Skin of body (tissue), 2 donors: ENCODE results near the gene STX11. TPM values are rescaled to one million over a fixed set of nuclear protein-coding genes. Genes with fewer than 3 reads are reported as not detected.

ENCODE experiments used
- DNase-seq: peaks from one replicate; lab custom pipeline; 2025; lab: John Stamatoyannopoulos, UW
- total RNA-seq: library from RNA; depleted of rRNA; stranded (reverse); fragments of >200 nt; gene quantifications from one replicate; pipeline ENCODE4 v1.2.3, GENCODE V29; 2014

The STX11 gene
- total RNA-seq, 1 donor from 2014 or later, result 5.9 TPM

- no peak for DNase-seq
Observed at GRCh38 chr6:144214622-144215401, 64.5 kb downstream of the STX11 start.

GRCh38 chr6:144215402-144215931 lies 65.2 kb downstream of the STX11 start:
- DNase-seq, result peak; percentile 43

- DNase-seq, result peak; percentile 98
Observed at GRCh38 chr6:144215932-144216667, 65.8 kb downstream of the STX11 start.

GRCh38 chr6:144216668-144217218 lies 66.4 kb downstream of the STX11 start:
- peak; percentile 56 for DNase-seq

- no peak for DNase-seq
Observed at GRCh38 chr6:144217264-144217663, 66.9 kb downstream of the STX11 start.

- DNase-seq, result no peak
Observed at GRCh38 chr6:144217797-144218196, 67.5 kb downstream of the STX11 start.

- DNase-seq, result peak; percentile 30
Observed at GRCh38 chr6:144219056-144219685, 68.9 kb downstream of the STX11 start.

- DNase-seq, result no peak
Observed at GRCh38 chr6:144220031-144220790, 69.9 kb downstream of the STX11 start.

GRCh38 chr6:144223686-144224085 lies 73.4 kb downstream of the STX11 start:
- no peak for DNase-seq

GRCh38 chr6:144231721-144232120 lies 81.4 kb downstream of the STX11 start:
- no peak for DNase-seq

- DNase-seq, result no peak
Observed at GRCh38 chr6:144232176-144232831, 82.0 kb downstream of the STX11 start.

GRCh38 chr6:144232832-144233230 lies 82.5 kb downstream of the STX11 start:
- DNase-seq, result peak; percentile 28

GRCh38 chr6:144234399-144234798 lies 84.1 kb downstream of the STX11 start:
- DNase-seq, result no peak

GRCh38 chr6:144234935-144235334 lies 84.6 kb downstream of the STX11 start:
- no peak for DNase-seq

Other genes starting within 250 kb of the STX11 start
- 139 TPM for gene PLAGL1, start 142.3 kb upstream of the STX11 start, total RNA-seq
- 42.3 TPM for gene SF3B5, start 54.9 kb upstream of the STX11 start, total RNA-seq
- gene UTRN, start 134.8 kb downstream of the STX11 start, total RNA-seq, result 199 TPM